Fibroblast of skin of left biceps (primary cell): ENCODE measurements around the gene CALR.
"Not testable (repeated sequence)": the region's sequence is repeated elsewhere in the genome, so short reads cannot be mapped to it uniquely, and the experiment has no call there.

ENCODE experiments used
- DNase-seq, 2 experiments: peaks; one replicate each; pipeline ENCODE4 v3.0.0-alpha.2; 2013; ENCODE audit warnings: low read depth in 2 of 2

Gene CALR

GRCh38 chr19:12937927-12938778 lies at the start of gene CALR:
CALR (plus strand) TSS chr19:12938609; CDS start chr19:12938680, 71 bp downstream.
- DNase-seq, result peak; percentile 99

- not testable (repeated sequence) for DNase-seq
Observed at GRCh38 chr19:12890299-12890786, 48.1 kb upstream of the CALR start.

- peak; percentile 95 for DNase-seq
Observed at GRCh38 chr19:12890787-12891552, 47.4 kb upstream of the CALR start, which contains the start of gene GCDH. GCDH (plus strand) TSS chr19:12891160; CDS start chr19:12891305, 145 bp downstream.

GRCh38 chr19:12891553-12892021 lies 46.8 kb upstream of the CALR start:
- DNase-seq, result no peak

- no peak for DNase-seq
Observed at GRCh38 chr19:12893582-12893981, 44.8 kb upstream of the CALR start.

GRCh38 chr19:12896460-12896859 lies 41.9 kb upstream of the CALR start:
- DNase-seq, result no peak

GRCh38 chr19:12899891-12900518 lies 38.4 kb upstream of the CALR start:
- DNase-seq, result no peak

- DNase-seq, result no peak
Observed at GRCh38 chr19:12907166-12907565, 31.2 kb upstream of the CALR start.

GRCh38 chr19:12912571-12912970 lies 25.8 kb upstream of the CALR start:
- DNase-seq, result no peak

- DNase-seq, result peak; percentile 33
Observed at GRCh38 chr19:12913011-12913561, 25.3 kb upstream of the CALR start.

- no peak for DNase-seq
Observed at GRCh38 chr19:12913851-12914690, 24.3 kb upstream of the CALR start.

GRCh38 chr19:12915860-12916259 lies 22.5 kb upstream of the CALR start:
- not testable (repeated sequence) for DNase-seq

- no peak for DNase-seq
Observed at GRCh38 chr19:12918253-12918652, 20.2 kb upstream of the CALR start.

GRCh38 chr19:12921047-12921446 lies 17.4 kb upstream of the CALR start:
- no peak for DNase-seq

- no peak for DNase-seq
Observed at GRCh38 chr19:12922959-12923358, 15.4 kb upstream of the CALR start.

- no peak for DNase-seq
Observed at GRCh38 chr19:12924621-12925310, 13.6 kb upstream of the CALR start.

GRCh38 chr19:12930002-12930645 lies 8.3 kb upstream of the CALR start:
- no peak for DNase-seq

GRCh38 chr19:12932392-12933286 lies 5.8 kb upstream of the CALR start:
- DNase-seq, result no peak
